Tibial artery (tissue), 4 donors: ENCODE results near the gene FARP1.

Experiments used
- DNase-seq, 2 donors: peaks; one replicate each; pipeline ENCODE4 v3.0.0-alpha.2; 2019
- H3K27ac ChIP-seq, 2 donors: fragments of 200-600 bp; sonication (generic) in 1 of 2; 1 replicate in 1 of 2; 2 replicates in 1 of 2; pipeline ENCODE4 v1.5.1; 2018 to 2019; ENCODE audit warnings: mild to moderate bottlenecking in 1 of 2
- H3K27me3 ChIP-seq, 2 donors: fragments of 200-600 bp; sonication (generic) in 1 of 2; one replicate each; pipeline versions ENCODE4 v1.5.1 to v1.6.0; 2016 to 2019
- H3K36me3 ChIP-seq, 3 donors: fragments of 200-600 bp; sonication (generic) in 2 of 3; one replicate each; pipeline ENCODE4 v1.5.1; 2016 to 2019; ENCODE audit warnings: mild to moderate bottlenecking in 2 of 3
- H3K4me1 ChIP-seq, 4 donors: fragments of 200-600 bp; sonication (generic) in 2 of 4; 1 replicate in 3 of 4; 2 replicates in 1 of 4; pipeline ENCODE4 v1.5.1; 2016 to 2019
- H3K4me3 ChIP-seq, 2 donors: fragments of 200-600 bp; sonication (generic) in 1 of 2; 1 replicate in 1 of 2; 2 replicates in 1 of 2; pipeline ENCODE4 v1.5.1; 2018 to 2019; ENCODE audit warnings: mild to moderate bottlenecking in 2 of 2
- H3K9me3 ChIP-seq, 3 donors: fragments of 200-600 bp; sonication (generic) in 1 of 3; one replicate each; pipeline ENCODE4 v1.5.1; 2016 to 2019
- CTCF ChIP-seq, 2 experiments: fragments of 200-600 bp in 1 of 2; fragments of 450-650 bp in 1 of 2; IDR thresholded peaks; one replicate each; pipeline ENCODE4 v1.5.1; 2017 to 2019; ENCODE audit warnings: antibody characterized with exemption in 2 of 2, mild to moderate bottlenecking in 1 of 2, moderate library complexity in 1 of 2
- intact Hi-C: fragments of 100-400 bp; cut with DNase I; formaldehyde crosslinking; loops from one replicate; pipeline ENCODE4 v1.15.0; 2023; ENCODE audit warnings: low total_unique reads

Gene FARP1

GRCh38 chr13:98396071-98396710 is 253.3 kb downstream of the FARP1 start:
- no peak for TF ChIP-seq CTCF (IDR thresholded peaks at IDR 0.05)
- no peaks in the 10 kb centered on the region for H3K4me1 ChIP-seq
- no peak overlapping the region for H3K27ac ChIP-seq
- intact Hi-C loops, result loop anchor here (2.0 to 10.0 kb wide), 2 partner anchors 253 to 361 kb away; partner anchors contain the start of gene FARP1
- H3K4me3 ChIP-seq, result no peak overlapping the region
- H3K27me3 ChIP-seq, result no peaks in the 10 kb centered on the region
- peaks cover 7 to 42% (median 34%) of the 10 kb centered on the region in 3 donors for H3K36me3 ChIP-seq
- DNase-seq, result no peak
- H3K9me3 ChIP-seq, result no peaks in the 10 kb centered on the region

GRCh38 chr13:98397221-98397620 is 254.3 kb downstream of the FARP1 start:
- Histone ChIP-seq H3K4me1 (no peaks in the 10 kb centered on the region), H3K27ac (no peak overlapping the region), H3K36me3 (peaks cover 7 to 37% (median 34%) of the 10 kb centered on the region in 3 donors), H3K27me3 (no peaks in the 10 kb centered on the region), H3K9me3 (no peaks in the 10 kb centered on the region), H3K4me3 (no peak overlapping the region)
- intact Hi-C loops, result loop anchor here (2.0 to 10.0 kb wide), 2 partner anchors 254 to 362 kb away; partner anchors contain the start of gene FARP1
- no peak for DNase-seq
- peak in 1 of 2 experiments; percentile 42 for TF ChIP-seq CTCF (IDR thresholded peaks at IDR 0.05)

- H3K4me3 ChIP-seq, result no peak overlapping the region
- H3K27me3 ChIP-seq, result no peaks in the 10 kb centered on the region
- no peaks in the 10 kb centered on the region for H3K9me3 ChIP-seq
- no peak overlapping the region for H3K27ac ChIP-seq
- peaks cover 7 to 37% (median 34%) of the 10 kb centered on the region in 3 donors for H3K36me3 ChIP-seq
- no peak for DNase-seq
- TF ChIP-seq CTCF (IDR thresholded peaks at IDR 0.05), result no peak
- intact Hi-C loops, result loop anchor here (2.0 to 10.0 kb wide), 2 partner anchors 255 to 363 kb away; partner anchors contain the start of gene FARP1
- H3K4me1 ChIP-seq, result no peaks in the 10 kb centered on the region
Measured at GRCh38 chr13:98397861-98398260, 255.0 kb downstream of the FARP1 start.

- Histone ChIP-seq H3K4me3 (no peak overlapping the region), H3K9me3 (no peaks in the 10 kb centered on the region), H3K27ac (no peak overlapping the region), H3K27me3 (no peaks in the 10 kb centered on the region), H3K36me3 (peaks cover 4 to 39% (median 35%) of the 10 kb centered on the region in 3 donors), H3K4me1 (no peaks in the 10 kb centered on the region)
- intact Hi-C loops, result loop anchor here (10.0 kb wide), 1 partner anchor 364 kb away; no protein-coding TSS in a partner anchor
- TF ChIP-seq CTCF (IDR thresholded peaks at IDR 0.05), result no peak
- no peak for DNase-seq
Measured at GRCh38 chr13:98398581-98398980, 255.7 kb downstream of the FARP1 start.

GRCh38 chr13:98399756-98400155 is 256.9 kb downstream of the FARP1 start:
- peaks cover 4 to 35% (median 27%) of the 10 kb centered on the region in 3 donors for H3K36me3 ChIP-seq
- H3K27ac ChIP-seq, result no peak overlapping the region
- no peaks in the 10 kb centered on the region for H3K4me1 ChIP-seq
- H3K4me3 ChIP-seq, result no peak overlapping the region
- no peaks in the 10 kb centered on the region for H3K27me3 ChIP-seq
- DNase-seq, result no peak
- H3K9me3 ChIP-seq, result no peaks in the 10 kb centered on the region
- TF ChIP-seq CTCF (IDR thresholded peaks at IDR 0.05), result no peak
- intact Hi-C loops, result loop anchor here (10.0 kb wide), 1 partner anchor 365 kb away; no protein-coding TSS in a partner anchor
